HG03135 (cell line): ENCODE measurements around the gene HS2ST1.

Experiments
- ATAC-seq: cut with Tn5 transposase; IDR thresholded peaks from one replicate; pipeline ENCODE4 v1.9.1; 2021; ENCODE audit warnings: mild to moderate bottlenecking, moderate library complexity; ENCODE audit not compliant: unreplicated experiment

HS2ST1 gene

GRCh38 chr1:87155170-87155569, 240.7 kb downstream of the HS2ST1 start:
- ATAC-seq: no peak

DNA sequence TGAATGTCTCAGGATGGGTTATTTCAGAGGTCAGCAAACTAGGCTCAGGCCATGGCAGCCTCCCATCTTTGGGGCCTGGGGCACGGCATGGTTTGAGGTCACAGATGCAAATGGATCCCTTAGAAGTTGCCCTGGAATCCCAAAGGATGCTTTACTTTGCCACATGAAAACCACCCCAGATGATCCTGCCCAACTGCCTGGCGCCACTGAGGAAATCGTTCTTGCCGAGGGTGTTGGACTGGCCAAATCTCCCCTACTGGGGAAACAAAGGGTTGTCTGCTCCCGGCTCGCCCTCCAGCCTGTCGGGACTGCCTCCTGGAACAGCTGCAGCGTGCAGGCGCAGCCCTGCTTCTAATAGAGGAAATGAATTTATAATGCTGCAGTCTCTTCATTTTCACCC, 241.2 kb downstream of the HS2ST1 start:
- no peak for ATAC-seq

GRCh38 chr1:87156124-87156523, 241.7 kb downstream of the HS2ST1 start:
- ATAC-seq: no peak

- ATAC-seq: no peak
Measured at GRCh38 chr1:87159378-87159915, 245.0 kb downstream of the HS2ST1 start.
